HG03097 (cell line): ENCODE results near the gene SLC29A3.
"Not testable (repeated sequence)": the region's sequence is repeated elsewhere in the genome, so short reads cannot be mapped to it uniquely, and the experiment has no call there.

Experiments
- ATAC-seq: cut with Tn5 transposase; IDR thresholded peaks from one replicate; pipeline ENCODE4 v1.9.1; 2021; ENCODE audit not compliant: unreplicated experiment, low FRiP score

Gene SLC29A3

GRCh38 chr10:71283410-71283809, 35.6 kb upstream of the SLC29A3 start:
- ATAC-seq = no peak

GRCh38 chr10:71283876-71284275, 35.2 kb upstream of the SLC29A3 start:
- ATAC-seq = no peak

- ATAC-seq = no peak
Measured at GRCh38 chr10:71284544-71285179, 34.4 kb upstream of the SLC29A3 start.

GRCh38 chr10:71285180-71285545, 33.9 kb upstream of the SLC29A3 start:
- no peak for ATAC-seq

- ATAC-seq = no peak
Measured at GRCh38 chr10:71285986-71286385, 33.1 kb upstream of the SLC29A3 start.

- ATAC-seq = no peak
Measured at GRCh38 chr10:71286521-71287294, 32.4 kb upstream of the SLC29A3 start.

GRCh38 chr10:71287456-71287855, 31.6 kb upstream of the SLC29A3 start:
- ATAC-seq = no peak

GRCh38 chr10:71288461-71288860, 30.6 kb upstream of the SLC29A3 start:
- ATAC-seq = no peak

GRCh38 chr10:71289421-71290130, 29.5 kb upstream of the SLC29A3 start:
- ATAC-seq = no peak

GRCh38 chr10:71290331-71290730, 28.7 kb upstream of the SLC29A3 start:
- ATAC-seq = no peak

GRCh38 chr10:71290806-71291527, 28.1 kb upstream of the SLC29A3 start:
- no peak for ATAC-seq

- no peak for ATAC-seq
Measured at GRCh38 chr10:71291528-71291900, 27.5 kb upstream of the SLC29A3 start.

GRCh38 chr10:71292624-71293445, 26.2 kb upstream of the SLC29A3 start:
- no peak for ATAC-seq

- ATAC-seq = no peak
Measured at GRCh38 chr10:71293446-71294084, 25.5 kb upstream of the SLC29A3 start.

GRCh38 chr10:71294091-71294561, 24.9 kb upstream of the SLC29A3 start:
- ATAC-seq = no peak

GRCh38 chr10:71294856-71295255, 24.2 kb upstream of the SLC29A3 start:
- ATAC-seq = no peak

GRCh38 chr10:71295641-71296040, 23.4 kb upstream of the SLC29A3 start:
- no peak for ATAC-seq

GRCh38 chr10:71296086-71296485, 23.0 kb upstream of the SLC29A3 start:
- no peak for ATAC-seq

- not testable (repeated sequence) for ATAC-seq
Measured at GRCh38 chr10:71296811-71297210, 22.2 kb upstream of the SLC29A3 start.

- no peak for ATAC-seq
Measured at GRCh38 chr10:71297343-71297742, 21.7 kb upstream of the SLC29A3 start.
